ENCODE data around the gene ARHGEF18.

ARHGEF18 gene

DNA sequence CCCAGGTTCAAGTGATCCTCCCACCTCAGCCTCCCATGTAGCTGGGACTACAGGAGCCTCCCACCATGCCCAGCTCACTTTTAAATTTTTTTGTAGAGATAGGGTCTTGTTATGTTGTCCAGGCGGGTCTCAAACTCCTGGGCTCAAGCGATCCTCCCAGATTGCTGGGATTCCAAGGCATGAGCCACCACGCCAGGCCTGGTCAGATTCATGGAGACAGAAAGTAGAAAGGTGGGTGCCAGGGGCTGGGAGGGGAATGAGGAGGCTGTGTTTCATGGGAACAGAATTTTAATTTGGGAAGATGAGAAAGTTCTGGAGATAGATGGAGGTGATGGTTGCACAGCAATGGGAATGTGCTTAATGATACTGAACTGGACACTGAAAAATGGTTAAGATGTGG, 22.3 kb downstream of the ARHGEF18 start:
- no peak for DNase-seq (ENCODE audit: low read depth)
- H3K4me3 ChIP-seq (ENCODE audit: low read length): no peak overlapping the region
- TF ChIP-seq, protein P1, sequence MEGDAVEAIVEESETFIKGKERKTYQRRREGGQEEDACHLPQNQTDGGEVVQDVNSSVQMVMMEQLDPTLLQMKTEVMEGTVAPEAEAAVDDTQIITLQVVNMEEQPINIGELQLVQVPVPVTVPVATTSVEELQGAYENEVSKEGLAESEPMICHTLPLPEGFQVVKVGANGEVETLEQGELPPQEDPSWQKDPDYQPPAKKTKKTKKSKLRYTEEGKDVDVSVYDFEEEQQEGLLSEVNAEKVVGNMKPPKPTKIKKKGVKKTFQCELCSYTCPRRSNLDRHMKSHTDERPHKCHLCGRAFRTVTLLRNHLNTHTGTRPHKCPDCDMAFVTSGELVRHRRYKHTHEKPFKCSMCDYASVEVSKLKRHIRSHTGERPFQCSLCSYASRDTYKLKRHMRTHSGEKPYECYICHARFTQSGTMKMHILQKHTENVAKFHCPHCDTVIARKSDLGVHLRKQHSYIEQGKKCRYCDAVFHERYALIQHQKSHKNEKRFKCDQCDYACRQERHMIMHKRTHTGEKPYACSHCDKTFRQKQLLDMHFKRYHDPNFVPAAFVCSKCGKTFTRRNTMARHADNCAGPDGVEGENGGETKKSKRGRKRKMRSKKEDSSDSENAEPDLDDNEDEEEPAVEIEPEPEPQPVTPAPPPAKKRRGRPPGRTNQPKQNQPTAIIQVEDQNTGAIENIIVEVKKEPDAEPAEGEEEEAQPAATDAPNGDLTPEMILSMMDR (conservative IDR thresholded peaks at IDR 0.05; ENCODE audit: low read length): no peak

DNA sequence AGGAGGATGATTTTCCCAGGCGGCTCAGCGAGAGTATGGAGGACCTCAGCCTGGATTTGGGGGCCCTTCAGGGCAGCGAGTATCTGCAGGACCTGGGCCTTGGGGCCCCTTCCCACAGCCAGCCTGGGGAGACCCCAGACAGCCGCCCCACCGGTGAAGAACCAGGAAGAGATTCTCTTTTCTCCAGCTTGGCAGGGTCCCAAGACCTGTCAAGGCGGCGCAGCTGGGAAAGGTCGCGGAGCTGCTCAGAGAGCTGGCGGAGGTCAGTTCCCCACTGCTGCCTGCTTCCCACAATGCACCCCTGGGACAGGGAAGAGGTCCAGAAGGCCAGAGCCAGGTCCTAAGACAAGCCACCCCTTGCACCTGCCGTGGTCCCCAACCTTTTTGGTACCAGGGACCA, 24.1 kb downstream of the ARHGEF18 start:
- TF ChIP-seq, protein P1 (conservative IDR thresholded peaks at IDR 0.05; ENCODE audit: low read length): no peak
- no peak for DNase-seq (ENCODE audit: low read depth)
- H3K4me3 ChIP-seq (ENCODE audit: low read length): no peak overlapping the region

DNA sequence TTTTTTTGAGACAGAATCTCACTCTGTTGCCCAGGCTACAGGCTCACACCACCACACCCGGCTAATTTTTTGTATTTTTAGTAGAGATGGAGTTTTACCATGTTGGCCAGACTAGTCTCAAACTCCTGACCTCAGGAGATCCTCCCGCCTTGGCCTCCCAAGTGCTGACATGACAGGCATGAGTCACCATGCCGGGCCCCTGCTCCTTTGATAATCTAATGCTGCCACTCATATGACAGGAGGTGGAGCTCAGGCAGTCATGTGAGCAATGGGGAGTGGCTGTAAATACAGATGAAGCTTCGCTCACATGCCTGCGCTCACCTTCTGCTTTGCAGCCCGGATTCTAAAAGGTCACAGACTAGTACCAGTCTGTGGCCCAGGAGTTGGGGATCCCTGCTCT, 25.1 kb downstream of the ARHGEF18 start:
- TF ChIP-seq, protein P1 (conservative IDR thresholded peaks at IDR 0.05; ENCODE audit: low read length): no peak
- no peak overlapping the region for H3K4me3 ChIP-seq (ENCODE audit: low read length)
- no peak for DNase-seq (ENCODE audit: low read depth)

DNA sequence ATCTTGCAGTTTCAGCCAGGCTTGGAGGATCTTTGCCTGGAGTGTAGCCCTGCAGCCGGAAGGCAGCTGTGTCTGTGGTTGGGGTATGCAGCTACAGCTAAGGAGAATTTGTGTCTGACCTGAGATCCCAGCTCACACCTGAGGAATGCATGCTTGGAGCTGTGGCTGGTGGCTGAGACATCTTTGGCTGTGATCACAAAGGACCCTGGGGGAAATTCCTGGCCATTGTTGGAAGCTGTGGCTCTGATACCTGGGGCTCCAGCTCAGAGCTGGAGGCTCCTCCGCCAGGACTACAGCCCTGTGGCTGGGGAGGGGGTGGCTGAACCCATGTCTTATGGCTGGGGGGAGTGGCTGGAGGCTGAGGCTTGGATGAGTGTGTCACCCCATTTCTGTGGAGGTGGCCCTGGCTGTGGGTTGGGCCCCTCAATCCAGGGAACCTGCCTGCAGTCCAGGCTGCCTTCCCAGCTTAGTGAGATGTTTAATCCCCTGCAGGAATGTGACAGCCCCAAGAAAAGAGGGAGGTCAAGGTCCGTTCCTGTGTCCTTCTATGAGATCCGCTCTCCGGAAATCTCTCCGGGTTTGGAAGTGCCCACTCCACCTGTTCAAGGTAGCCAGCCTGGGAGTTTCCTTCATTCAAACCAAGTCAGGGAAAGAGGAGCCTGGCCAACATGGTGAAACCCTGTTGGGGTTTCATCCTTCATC, 27.6 kb downstream of the ARHGEF18 start:
- no peak overlapping the region for H3K4me3 ChIP-seq (ENCODE audit: low read length)
- TF ChIP-seq, protein P1 (conservative IDR thresholded peaks at IDR 0.05; ENCODE audit: low read length): no peak
- no peak for DNase-seq (ENCODE audit: low read depth)

DNA sequence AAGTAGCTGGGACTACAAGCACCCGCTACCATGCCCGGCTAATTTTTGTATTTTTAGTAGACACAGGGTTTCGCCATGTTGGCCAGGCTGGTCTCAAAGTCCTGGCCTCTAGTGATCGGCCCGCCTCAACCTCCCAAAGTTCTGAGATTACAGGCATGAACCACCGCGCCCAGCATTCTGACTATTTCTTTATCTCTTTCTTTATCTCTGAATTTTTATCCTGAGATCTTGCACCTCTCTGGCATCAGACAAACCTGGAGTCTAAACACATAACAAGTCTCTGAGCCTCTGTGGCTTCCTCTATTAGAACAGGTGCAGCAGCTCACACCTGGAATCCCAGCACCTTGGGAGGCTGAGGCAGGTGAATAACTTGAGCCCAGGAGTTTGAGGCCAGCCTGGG, 28.5 kb downstream of the ARHGEF18 start:
- DNase-seq (ENCODE audit: low read depth): no peak
- TF ChIP-seq, protein P1 (conservative IDR thresholded peaks at IDR 0.05; ENCODE audit: low read length): no peak

DNA sequence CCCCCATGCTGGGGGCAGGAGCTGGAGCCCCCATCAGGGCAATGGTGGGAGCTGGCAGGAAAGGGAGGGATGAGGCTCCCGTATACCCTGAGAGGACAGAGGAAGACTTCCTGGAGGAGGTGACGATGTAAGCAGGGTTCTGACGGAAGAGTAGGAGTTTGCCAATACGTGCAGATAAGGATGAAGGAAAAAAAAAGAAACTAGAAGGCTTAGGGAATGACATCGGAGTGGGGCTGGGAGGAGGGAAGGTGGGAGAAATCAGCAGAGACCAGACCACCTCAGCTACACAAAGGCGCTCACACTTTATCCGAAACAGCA, 32.3 kb downstream of the ARHGEF18 start:
- DNase-seq (ENCODE audit: low read depth): no peak
- TF ChIP-seq, protein P1 (conservative IDR thresholded peaks at IDR 0.05; ENCODE audit: low read length): no peak
- H3K4me3 ChIP-seq (ENCODE audit: low read length): no peak overlapping the region

More for the DNA sequence above, 28.5 kb downstream of the ARHGEF18 start:
- no peak overlapping the region for H3K4me3 ChIP-seq (ENCODE audit: low read length)

DNA sequence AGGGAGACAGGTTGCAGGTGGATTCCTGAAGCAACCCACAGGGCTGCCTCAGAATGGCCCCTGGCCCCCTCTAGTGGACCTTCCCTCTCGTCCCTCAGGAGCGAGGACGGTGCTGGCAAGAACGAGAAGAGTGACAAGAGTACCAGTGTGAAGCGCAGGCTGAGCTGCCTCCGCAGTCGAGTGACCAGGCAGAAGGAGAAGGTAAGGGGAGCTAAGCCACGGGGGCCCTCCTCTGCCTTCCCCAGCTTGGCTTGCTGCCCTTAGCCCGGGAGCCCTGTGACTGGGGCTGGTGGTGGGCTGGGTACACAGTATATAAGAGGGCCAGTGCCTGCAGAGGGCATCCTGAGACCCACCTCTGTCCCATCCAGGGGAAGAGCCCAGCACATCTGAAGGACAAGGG, 34.0 kb downstream of the ARHGEF18 start:
- TF ChIP-seq, protein P1 (conservative IDR thresholded peaks at IDR 0.05; ENCODE audit: low read length): no peak
- no peak overlapping the region for H3K4me3 ChIP-seq (ENCODE audit: low read length)
- DNase-seq (ENCODE audit: low read depth): no peak
